ENCODE data around the gene CFAP46.
"Not testable (repeated sequence)": the region's sequence is repeated elsewhere in the genome, so short reads cannot be mapped to it uniquely, and the experiment has no call there.

Gene CFAP46

DNA sequence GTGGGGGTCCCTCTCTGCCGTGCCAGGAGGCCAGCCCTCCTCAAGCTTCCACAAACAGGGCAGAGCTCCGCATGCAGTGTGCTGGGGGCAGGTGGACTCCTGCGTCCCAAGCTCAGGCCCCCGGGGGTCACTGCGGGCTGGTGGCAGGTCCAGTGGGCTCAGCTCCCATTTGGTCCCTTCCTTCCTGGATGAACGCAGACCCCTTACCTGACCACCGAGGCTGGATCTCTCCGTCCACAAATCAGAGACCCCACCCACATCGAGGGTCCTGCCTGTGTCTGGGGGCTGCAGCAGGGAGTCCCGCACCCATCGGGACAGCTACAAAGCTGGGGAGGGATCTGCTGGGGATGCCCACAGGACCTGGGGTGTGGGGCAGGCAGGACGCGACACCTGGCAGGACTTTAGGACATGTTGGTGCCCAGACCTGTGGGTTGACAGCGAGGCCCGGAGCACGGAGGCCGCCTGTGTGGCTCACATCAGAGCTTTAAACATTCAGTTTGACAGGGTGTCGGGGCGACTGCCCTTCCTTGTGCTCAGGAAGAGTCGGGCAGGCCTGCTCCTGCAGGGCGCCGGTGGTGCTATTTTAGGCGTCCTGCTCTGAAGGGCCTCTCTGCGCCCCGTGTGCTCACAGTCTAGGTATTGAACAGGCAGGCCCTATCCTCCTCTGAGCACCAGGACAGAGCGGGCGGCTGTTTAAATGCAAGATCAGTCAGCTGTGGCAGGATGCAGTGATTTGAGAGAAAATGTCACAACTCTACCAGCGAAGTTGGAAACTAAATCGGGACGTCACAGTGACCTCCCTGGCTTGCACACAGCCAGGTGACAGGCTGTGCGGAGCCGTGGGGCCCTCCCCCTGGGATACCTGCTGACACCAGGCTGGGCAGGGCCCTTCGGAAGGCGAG lies 15.9 kb upstream of the CFAP46 start:
- no peak overlapping the region for H3K4me3 ChIP-seq (replicated peaks; ENCODE audit: low read depth, low read length)
- TF ChIP-seq, protein P1, sequence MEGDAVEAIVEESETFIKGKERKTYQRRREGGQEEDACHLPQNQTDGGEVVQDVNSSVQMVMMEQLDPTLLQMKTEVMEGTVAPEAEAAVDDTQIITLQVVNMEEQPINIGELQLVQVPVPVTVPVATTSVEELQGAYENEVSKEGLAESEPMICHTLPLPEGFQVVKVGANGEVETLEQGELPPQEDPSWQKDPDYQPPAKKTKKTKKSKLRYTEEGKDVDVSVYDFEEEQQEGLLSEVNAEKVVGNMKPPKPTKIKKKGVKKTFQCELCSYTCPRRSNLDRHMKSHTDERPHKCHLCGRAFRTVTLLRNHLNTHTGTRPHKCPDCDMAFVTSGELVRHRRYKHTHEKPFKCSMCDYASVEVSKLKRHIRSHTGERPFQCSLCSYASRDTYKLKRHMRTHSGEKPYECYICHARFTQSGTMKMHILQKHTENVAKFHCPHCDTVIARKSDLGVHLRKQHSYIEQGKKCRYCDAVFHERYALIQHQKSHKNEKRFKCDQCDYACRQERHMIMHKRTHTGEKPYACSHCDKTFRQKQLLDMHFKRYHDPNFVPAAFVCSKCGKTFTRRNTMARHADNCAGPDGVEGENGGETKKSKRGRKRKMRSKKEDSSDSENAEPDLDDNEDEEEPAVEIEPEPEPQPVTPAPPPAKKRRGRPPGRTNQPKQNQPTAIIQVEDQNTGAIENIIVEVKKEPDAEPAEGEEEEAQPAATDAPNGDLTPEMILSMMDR (IDR thresholded peaks at IDR 0.05; ENCODE audit: low read length, missing control alignments) = no peak

DNA sequence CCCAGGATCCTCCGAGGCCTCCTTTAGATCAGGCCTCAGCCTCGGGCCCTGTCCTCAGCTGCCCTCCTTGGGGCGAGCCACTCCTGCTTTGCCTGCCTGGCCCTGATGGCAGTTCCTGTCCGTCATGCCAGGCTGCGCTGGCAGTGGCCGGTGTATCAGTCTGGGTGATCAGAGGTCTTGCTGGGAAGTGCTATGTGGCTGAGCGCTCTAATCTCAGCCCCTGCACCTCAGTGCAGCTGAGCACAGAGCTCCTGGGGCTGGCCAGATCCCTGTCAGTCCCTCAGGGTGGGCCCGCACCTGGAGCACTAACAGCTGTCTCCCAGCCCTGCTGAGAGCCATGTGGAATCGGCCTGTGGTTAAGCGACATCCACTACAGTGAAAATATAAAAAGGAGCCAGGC lies 14.8 kb upstream of the CFAP46 start:
- no peak for DNase-seq (ENCODE audit: low read depth)
- no peak overlapping the region for H3K4me3 ChIP-seq (replicated peaks; ENCODE audit: low read depth, low read length)
- TF ChIP-seq, protein P1 (IDR thresholded peaks at IDR 0.05; ENCODE audit: low read length, missing control alignments) = no peak

More for the DNA sequence above, 15.9 kb upstream of the CFAP46 start:
- DNase-seq (ENCODE audit: low read depth) = no peak

DNA sequence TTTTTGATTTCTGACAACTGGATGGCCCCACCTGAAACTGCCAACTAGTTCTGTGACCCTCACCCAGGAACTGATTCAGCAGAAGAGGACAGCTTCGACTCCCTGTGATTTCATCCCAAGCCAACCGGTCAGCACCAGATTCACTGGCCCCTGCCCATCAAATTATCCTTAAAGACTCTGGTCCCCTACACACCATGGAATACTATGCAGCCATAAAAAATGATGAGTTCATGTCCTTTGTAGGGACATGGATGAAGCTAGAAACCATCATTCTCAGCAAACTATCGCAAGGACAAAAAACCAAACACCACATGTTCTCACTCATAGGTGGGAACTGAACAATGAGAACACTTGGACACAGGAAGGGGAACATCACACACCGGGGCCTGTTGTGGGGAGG lies 13.9 kb upstream of the CFAP46 start:
- H3K4me3 ChIP-seq (replicated peaks; ENCODE audit: low read depth, low read length); DNase-seq (ENCODE audit: low read depth): not testable (repeated sequence)

DNA sequence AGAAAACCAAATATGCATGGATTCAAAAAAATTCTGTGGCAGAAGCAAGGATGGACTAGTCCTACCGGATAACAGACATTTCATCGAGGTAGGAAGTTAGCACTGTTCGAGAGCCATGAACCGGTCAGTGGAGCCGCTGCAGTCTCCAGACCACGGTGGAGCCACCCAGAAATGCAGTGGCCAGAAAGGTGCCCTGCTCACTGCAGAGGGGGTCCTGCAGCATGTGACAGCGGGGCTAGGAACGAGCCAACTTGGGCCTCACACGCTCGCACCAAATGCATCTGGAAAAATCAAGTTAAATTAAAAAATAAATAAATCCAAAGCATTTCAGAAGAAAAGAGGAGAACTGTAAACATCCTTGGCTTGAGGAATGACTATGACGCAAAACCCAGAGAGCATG lies 13.1 kb upstream of the CFAP46 start:
- no peak overlapping the region for H3K4me3 ChIP-seq (replicated peaks; ENCODE audit: low read depth, low read length)
- no peak for DNase-seq (ENCODE audit: low read depth)
- TF ChIP-seq, protein P1 (IDR thresholded peaks at IDR 0.05; ENCODE audit: low read length, missing control alignments) = no peak

DNA sequence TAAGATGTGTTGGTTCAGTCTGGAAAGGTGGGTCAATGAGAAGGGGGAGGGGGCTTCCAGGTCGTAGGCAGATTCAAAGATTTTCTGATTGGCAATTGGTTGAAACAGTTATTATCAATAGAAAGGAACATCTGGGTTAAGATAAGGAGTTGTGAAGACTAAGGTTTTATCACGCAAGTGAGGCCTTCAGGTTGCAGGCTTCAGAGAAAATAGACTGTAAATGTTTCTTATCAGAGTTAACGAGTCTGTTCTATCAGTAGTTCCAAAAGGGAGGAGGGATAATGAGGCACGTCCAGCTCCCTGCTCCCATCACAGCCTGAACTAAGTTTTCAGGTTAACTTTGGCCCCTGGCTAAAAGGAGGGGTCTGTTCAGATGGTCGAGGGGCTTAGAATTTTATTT lies 11.1 kb upstream of the CFAP46 start:
- no peak for DNase-seq (ENCODE audit: low read depth)
- no peak overlapping the region for H3K4me3 ChIP-seq (replicated peaks; ENCODE audit: low read depth, low read length)
- TF ChIP-seq, protein P1 (IDR thresholded peaks at IDR 0.05; ENCODE audit: low read length, missing control alignments) = no peak

DNA sequence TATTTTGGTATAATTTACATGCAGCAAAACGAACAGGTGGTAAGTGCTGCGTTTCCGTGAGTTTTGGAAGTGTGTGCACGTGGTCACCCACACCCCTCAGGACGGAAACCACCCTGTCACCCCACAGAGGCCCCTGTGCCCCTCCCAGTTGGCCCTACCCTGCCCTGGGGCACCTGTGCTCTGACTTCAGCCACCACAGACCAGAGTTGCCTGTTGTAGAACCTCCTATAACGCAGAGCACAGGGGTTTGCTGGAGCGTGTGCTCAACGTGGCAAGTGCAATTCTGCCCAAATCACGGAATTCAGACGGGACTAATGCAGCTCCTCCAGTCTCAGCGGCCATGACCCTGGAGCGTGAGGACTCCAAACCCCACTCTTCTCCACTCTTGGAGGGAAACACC lies 9.6 kb upstream of the CFAP46 start:
- no peak for DNase-seq (ENCODE audit: low read depth)
- TF ChIP-seq, protein P1 (IDR thresholded peaks at IDR 0.05; ENCODE audit: low read length, missing control alignments) = no peak
- H3K4me3 ChIP-seq (replicated peaks; ENCODE audit: low read depth, low read length) = no peak overlapping the region

DNA sequence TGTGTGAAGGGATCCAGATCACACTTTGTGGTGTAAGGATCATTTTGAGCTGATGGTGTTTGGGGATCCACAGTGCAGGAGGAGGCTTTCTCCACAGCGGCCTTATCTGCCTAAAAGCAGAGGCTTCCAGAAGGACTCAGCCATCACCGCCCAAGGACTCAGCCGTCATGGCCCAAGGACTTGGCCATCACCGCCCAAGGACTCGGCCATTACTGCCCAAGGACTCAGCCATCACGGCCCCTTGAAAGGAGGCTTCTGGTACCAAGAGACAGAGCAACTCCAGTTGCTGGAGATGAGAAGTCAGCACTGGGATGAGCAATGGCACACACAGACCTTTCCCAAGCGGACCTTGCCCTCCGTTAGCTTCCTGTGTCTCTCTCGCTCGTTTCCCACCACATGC lies 6.0 kb upstream of the CFAP46 start:
- no peak overlapping the region for H3K4me3 ChIP-seq (replicated peaks; ENCODE audit: low read depth, low read length)
- no peak for DNase-seq (ENCODE audit: low read depth)
- TF ChIP-seq, protein P1 (IDR thresholded peaks at IDR 0.05; ENCODE audit: low read length, missing control alignments) = no peak

Data from fibroblast of pulmonary artery (primary cell).